AG20443 (cell line): Measurements from ENCODE around the gene CYB5R3.

Experiments used
- DNase-seq: peaks from one replicate; pipeline ENCODE4 v3.0.0; 2012; ENCODE audit warnings: low spot score, mixed read lengths

Gene CYB5R3

GRCh38 chr22:42645341-42645937, 3.8 kb downstream of the CYB5R3 start:
- DNase-seq: no peak

GRCh38 chr22:42644422-42645340, 4.5 kb downstream of the CYB5R3 start:
- peak; percentile 71 for DNase-seq

DNA sequence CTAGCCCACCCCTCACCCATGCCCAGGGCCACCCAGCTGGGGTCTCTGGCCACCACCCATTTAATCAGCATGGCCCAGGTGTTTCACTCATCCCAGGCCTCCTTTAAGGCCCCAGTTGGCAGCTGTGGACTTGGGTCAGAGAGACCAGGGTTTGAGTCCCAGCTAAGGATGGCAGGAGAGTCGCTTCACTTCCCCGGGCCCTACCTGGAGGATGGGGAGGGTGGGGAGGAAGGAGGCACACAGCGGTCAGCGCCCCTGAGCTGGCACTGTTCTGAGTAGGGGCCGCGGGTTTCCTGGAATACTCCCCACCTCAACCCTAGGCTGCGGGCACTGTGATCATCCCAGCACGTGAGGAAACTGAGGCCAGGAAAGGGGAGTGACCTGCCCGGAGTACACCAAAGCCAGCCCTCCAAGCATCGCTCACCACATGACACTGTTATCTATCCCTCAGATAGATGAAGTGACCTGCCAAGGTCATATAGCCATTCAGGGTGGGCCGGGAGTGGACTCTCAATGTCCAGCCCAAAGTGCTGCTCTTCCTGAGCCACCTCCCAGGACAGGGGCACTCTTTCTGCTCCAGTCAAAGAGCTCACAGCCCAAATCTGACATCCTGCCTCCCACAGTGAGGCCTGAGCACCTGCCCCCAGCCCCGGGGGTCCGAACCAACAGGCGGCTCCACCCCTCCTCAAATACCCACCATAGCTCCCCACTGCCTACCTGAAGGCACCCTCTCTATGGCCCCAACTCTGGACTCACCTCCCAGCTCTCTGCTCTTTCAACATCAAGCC, 5.4 kb downstream of the CYB5R3 start:
- DNase-seq: no peak

DNA sequence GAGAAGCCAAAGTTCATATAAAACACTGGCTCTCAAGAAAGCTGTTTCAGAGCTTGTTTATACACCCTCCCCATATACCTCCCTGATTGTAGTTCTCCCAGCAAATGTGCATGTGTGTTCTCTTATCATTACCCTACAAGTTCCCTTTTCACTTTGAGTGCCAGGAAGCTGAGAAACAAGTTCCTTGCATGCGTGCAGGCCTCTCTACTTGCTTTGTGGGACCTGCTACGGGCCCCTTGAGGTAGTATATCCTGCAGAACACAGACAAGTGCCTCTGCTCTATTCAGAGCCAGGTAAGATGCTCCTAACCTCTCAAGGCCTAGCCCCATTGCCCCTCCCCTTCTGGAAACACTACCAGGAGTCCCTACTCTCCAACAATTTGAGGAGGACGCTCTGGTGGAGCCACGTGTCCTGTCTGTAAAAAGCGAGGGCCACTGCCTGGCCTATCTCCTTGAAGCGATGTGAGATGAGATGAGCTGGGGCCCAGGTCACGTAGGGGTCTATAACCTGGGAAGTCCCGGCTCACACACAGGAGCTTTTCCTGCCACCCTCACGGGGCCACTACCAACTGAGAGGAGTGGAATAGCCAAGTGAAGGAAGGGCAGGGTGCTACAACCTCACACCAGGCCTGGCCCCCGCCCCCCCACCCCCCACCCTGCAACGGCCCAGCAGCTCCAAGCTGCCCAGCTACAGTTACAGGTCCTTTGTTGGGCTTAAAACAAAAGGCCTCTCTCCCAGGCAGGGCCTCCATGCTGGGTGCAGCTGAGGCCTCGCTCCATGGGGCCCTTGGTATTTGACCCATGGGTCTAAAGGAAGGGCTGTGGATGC, 6.2 kb downstream of the CYB5R3 start:
- DNase-seq: no peak

DNA sequence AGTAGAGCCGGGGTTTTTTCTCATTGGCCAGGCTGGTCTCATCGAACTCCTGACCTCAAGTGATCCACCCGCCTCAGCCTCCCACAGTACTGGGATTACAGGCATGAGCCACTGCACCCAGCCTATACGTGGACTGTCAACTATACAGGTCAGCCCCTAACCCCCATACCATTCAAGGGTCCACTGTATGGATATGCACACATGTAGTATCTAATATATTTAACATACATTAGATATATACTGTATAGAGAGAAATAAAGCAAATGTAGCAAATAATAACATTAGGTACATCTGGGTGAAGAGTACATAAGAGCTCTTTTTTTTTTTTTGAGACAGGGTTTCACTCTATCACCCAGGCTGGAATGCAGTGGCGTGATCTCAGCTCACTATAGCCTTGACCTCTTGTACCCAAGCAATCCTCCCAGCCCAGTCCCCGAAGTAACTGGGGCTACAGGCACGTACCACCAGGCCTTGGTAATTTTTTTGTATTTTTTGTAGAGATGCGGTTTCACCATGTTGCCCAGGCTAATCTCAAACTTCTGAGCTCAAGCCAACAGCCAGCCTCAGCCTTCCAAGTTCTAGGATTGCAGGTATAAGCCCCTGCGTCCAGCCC, 7.3 kb downstream of the CYB5R3 start:
- DNase-seq: no peak

DNA sequence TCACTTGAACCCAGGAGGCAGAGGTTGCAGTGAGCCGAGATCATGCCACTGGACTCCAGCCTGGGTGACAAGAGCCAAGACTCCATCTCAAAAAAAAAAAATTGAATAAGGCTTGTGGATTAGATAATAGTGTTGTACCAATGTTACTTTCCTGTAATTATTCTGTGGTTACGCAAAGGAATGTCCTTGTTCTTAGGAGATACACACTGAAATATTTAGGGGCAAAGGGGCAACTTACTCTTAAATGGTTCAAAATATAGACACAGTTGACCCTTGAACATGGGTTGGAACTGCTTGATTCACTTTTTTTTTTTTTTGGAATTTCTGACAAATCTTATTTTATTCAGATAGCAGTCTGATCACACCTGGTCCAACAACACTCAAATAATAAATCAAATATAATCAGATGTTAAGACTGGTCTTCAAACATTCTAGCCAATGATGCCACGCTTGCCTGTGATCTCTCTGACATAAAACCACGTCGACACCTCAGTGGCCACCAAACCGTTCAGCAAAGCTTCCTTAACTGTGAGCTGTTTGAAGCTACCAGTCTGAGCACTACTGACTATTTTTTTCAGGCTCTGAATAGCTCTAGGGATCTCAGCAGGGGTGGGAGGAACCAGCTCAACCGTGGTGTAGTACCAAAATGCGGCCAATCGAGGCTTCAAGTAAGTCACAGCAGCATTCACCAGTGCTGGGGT, 9.5 kb downstream of the CYB5R3 start:
- no peak for DNase-seq

GRCh38 chr22:42637555-42637954, 11.6 kb downstream of the CYB5R3 start:
- no peak for DNase-seq

GRCh38 chr22:42636506-42636905, 12.7 kb downstream of the CYB5R3 start:
- no peak for DNase-seq

GRCh38 chr22:42635531-42635930, 13.7 kb downstream of the CYB5R3 start:
- peak; percentile 95 for DNase-seq

DNA sequence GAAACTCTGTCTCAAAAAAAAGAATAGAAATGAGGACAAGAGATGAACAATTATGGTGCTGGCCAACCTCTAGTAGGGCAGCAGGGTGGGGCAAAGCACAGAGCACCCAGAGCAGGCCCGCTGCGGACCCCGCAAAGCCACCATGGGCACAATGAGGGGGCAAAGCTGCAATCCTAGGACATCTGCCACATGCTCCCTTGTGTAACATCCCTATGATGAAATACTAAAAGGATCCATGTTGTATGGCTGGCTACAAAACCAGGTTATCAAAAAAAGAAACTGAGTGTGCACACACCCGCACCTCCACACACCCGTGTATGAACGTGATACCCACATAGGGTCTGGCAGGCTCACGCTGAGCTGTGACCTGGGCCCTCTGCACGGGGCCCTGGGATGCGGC, 16.2 kb downstream of the CYB5R3 start:
- no peak for DNase-seq

DNA sequence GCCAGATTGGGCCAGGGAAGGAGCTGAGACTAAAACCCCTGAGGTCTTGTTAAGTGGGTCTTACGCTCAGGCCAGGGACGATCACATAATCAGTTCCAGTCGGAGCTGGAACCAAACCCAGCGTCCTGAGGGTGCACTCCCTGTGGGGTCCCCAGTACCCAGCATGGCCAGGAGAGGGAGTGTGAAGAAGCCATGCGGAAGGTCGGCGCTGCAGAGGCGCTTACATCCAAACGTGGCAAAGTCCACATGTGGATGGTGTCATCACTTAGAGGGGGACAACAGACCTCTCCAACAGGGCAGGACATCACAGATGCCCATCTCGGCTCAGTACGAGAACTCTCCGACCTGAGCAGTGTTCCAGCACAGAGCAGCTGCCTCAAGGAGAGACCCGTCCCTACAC, 17.1 kb downstream of the CYB5R3 start:
- DNase-seq: peak; percentile 38

DNA sequence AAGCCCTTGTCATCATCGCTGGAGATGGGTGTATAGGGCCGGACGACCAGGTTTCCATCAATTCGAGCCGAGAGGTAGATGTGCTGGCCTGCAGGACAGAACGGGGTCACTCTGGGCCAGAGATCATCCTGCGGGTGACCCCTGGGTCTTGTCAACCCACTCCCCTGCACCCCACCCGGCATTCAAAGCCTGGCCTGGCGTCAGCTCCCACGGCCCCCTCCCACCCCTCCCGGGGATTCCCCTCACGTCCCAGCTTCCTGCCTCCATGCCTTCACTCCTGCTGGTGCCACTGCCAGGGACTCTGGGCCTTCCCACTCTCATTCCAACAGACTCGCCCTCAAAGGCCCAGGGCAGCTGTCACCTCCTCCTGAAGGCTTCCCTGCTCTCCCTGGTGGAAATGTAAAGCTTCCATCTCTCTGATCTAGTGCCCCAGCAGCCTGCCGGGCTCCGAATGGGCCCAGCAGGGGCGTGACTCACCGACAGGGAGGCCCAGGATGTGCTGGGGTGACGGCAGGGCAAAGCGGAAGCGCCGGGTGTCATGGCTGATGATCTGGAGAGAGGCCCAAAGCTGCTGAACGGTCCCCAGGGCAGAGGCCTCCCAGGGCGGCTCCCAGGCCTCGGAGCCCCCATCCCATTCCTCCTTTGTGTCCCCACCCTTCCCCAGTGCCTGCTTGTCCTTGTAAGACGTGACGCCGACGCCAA, 18.1 kb downstream of the CYB5R3 start:
- DNase-seq: no peak

- no peak for DNase-seq
Measured at GRCh38 chr22:42630211-42630610, 19.0 kb downstream of the CYB5R3 start.

GRCh38 chr22:42627981-42628380, 21.2 kb downstream of the CYB5R3 start:
- DNase-seq: no peak

- DNase-seq: no peak
Measured at GRCh38 chr22:42626951-42627625, 22.1 kb downstream of the CYB5R3 start.

GRCh38 chr22:42626431-42626830, 22.8 kb downstream of the CYB5R3 start:
- DNase-seq: no peak

- DNase-seq: no peak
Measured at GRCh38 chr22:42625416-42625815, 23.8 kb downstream of the CYB5R3 start.

DNA sequence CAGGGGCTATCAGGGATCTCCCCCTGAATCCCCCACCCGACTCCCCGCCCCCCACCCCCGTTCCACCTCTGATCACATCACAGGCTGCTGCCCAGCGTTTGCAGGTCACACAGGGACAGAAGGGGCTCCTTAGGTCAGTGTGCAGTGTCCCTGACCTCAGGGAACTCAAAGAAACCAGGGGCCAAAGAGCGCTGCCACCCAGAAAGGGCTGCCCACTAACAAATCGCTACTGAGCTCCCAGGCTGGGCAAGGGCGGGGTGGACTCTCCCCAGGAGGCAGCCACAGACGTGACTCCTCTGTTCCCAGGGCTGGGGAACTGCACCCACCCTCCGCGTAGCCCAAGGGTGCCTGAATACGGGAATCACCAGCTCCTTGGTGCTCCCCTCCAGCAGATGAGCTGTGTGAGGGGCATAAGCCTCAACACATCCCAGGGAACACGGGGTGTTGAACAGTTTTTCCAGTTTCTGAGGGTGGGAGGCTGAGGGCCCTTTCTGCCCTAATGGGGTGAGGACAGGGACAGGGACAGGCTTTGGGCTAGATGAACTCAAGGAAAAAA, 24.6 kb downstream of the CYB5R3 start:
- no peak for DNase-seq

GRCh38 chr22:42623756-42624441, 25.3 kb downstream of the CYB5R3 start:
- no peak for DNase-seq
